OCI-LY3 (cell line): ENCODE measurements around the gene ZNF606.

ENCODE experiments used
- H2AFZ ChIP-seq: fragments of 200-600, 300-600 bp; shearing (Covaris generic); 2 replicates; pipeline ENCODE4 v1.6.0; 2014; ENCODE audit warnings: antibody characterized with exemption, low read depth, low read length
- H3K27ac ChIP-seq: fragments of 200-600, 300-600 bp; sonication (generic); 2 replicates; pipeline ENCODE4 v1.5.1; 2014; ENCODE audit warnings: mild to moderate bottlenecking, low read length, moderate library complexity, mixed read lengths
- H3K27me3 ChIP-seq: fragments of 200-600, 300-600 bp; sonication (generic); 2 replicates; pipeline ENCODE4 v1.6.1; 2014; ENCODE audit warnings: low read depth, low read length, mixed read lengths
- H3K36me3 ChIP-seq: fragments of 200-600, 300-600 bp; sonication (generic); replicated peaks from 2 replicates; pipeline ENCODE3; 2014; ENCODE audit warnings: low read depth, low read length, mixed read lengths
- H3K4me1 ChIP-seq: fragments of 300-600, 200-600 bp; sonication (generic); 2 replicates; pipeline ENCODE4 v1.6.1; 2014; ENCODE audit warnings: low read length, mixed read lengths
- H3K4me2 ChIP-seq: fragments of 200-600, 300-600 bp; sonication (generic); 2 replicates; pipeline ENCODE4 v1.6.1; 2014; ENCODE audit warnings: low read length, mixed read lengths
- H3K4me3 ChIP-seq: fragments of 300-600, 200-600 bp; sonication (generic); 2 replicates; pipeline ENCODE4 v1.5.1; 2014; ENCODE audit warnings: antibody characterized with exemption, mild to moderate bottlenecking, low read length, moderate library complexity
- H3K79me2 ChIP-seq: fragments of 300-600, 200-600 bp; shearing (Covaris generic); 2 replicates; pipeline ENCODE4 v1.6.1; 2014; ENCODE audit warnings: mild to moderate bottlenecking, low read length, mixed read lengths
- H3K9ac ChIP-seq: fragments of 300-600, 200-600 bp; shearing (Covaris generic); 2 replicates; pipeline ENCODE4 v1.6.0; 2014; ENCODE audit warnings: mild to moderate bottlenecking, low read length, moderate library complexity
- H3K9me3 ChIP-seq: fragments of 200-600, 300-600 bp; shearing (Covaris generic); 2 replicates; pipeline ENCODE4 v1.6.1; 2014; ENCODE audit warnings: low read length, mixed read lengths; ENCODE audit not compliant: insufficient read depth
- H4K20me1 ChIP-seq: fragments of 200-600, 300-600 bp; sonication (generic); 2 replicates; pipeline ENCODE4 v1.6.1; 2016; ENCODE audit warnings: low read length, mixed read lengths; ENCODE audit not compliant: insufficient read depth
- CTCF ChIP-seq: fragments of 200-600, 300-600 bp; sonication (generic); IDR thresholded peaks from 2 replicates; pipeline ENCODE4 v1.5.1; 2014; ENCODE audit warnings: antibody characterized with exemption, low read length, low read depth
- EZH2phosphoT487 ChIP-seq: fragments of 200-600 bp; shearing (Covaris generic); IDR thresholded peaks from 2 replicates; pipeline ENCODE4 v1.6.1; 2018; ENCODE audit warnings: antibody characterized with exemption, mixed run types, low read depth

Gene ZNF606

GRCh38 chr19:58003174-58003828, 681 bp upstream of the ZNF606 start:
- Histone ChIP-seq H4K20me1 (no peaks in the 10 kb centered on the region), H3K9me3 (peaks cover 51% of the 10 kb centered on the region), H3K4me2 (peak overlapping the region; percentile 67), H3K4me1 (peaks cover 8% of the 10 kb centered on the region), H3K79me2 (peaks cover 8% of the 10 kb centered on the region), H3K4me3 (peak overlapping the region; percentile 82), H3K27me3 (no peaks in the 10 kb centered on the region), H3K27ac (no peak overlapping the region), H3K36me3 (peaks cover 72% of the 10 kb centered on the region), H3K9ac (peak overlapping the region; percentile 35; the same call in 1 of the 2 replicates), H2AFZ (peak overlapping the region; percentile 95)
- TF ChIP-seq EZH2phosphoT487 (no peak), CTCF (no peak)

DNA sequence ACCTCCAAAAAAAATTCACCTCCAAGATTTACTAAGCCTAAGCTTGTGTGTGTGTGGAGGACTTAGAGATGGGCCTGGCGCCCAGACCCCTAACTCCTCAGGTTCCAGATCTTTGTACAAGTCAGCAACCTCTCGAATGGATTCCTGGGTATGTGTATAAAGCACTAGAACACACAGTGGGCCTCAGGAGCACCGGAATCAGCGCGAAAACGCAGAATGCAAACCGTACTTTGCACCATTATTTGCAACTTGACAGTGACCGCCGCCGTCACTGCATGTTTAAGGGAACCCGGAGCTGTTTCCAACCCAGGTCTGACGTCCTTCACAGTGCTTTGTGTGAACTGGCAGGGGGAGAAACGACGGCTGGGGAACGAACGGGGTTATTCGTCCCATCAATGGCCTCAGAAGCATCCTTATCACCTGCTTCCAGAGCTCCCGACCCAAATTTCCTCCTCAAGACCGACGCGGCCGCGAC, 688 bp downstream of the ZNF606 start:
- no peaks in the 10 kb centered on the region for H4K20me1 ChIP-seq
- H3K27ac ChIP-seq = no peak overlapping the region
- peak overlapping the region; percentile 67 for H3K4me2 ChIP-seq
- peaks cover 50% of the 10 kb centered on the region for H3K9me3 ChIP-seq
- peaks cover 8% of the 10 kb centered on the region for H3K79me2 ChIP-seq
- TF ChIP-seq CTCF = no peak
- TF ChIP-seq EZH2phosphoT487 = no peak
- H3K36me3 ChIP-seq = peaks cover 82% of the 10 kb centered on the region
- peak overlapping the region; percentile 31; the same call in 1 of the 2 replicates for H2AFZ ChIP-seq
- peak overlapping the region; percentile 82 for H3K4me3 ChIP-seq
- no peaks in the 10 kb centered on the region for H3K27me3 ChIP-seq
- peak overlapping the region; percentile 61 for H3K9ac ChIP-seq
- H3K4me1 ChIP-seq = peaks cover 8% of the 10 kb centered on the region

GRCh38 chr19:58000677-58001076, 1.9 kb downstream of the ZNF606 start:
- H3K79me2 ChIP-seq = peaks cover 8% of the 10 kb centered on the region
- H3K9me3 ChIP-seq = peaks cover 41% of the 10 kb centered on the region
- no peak overlapping the region for H3K27ac ChIP-seq
- H3K4me2 ChIP-seq = no peak overlapping the region
- H3K4me1 ChIP-seq = peaks cover 8% of the 10 kb centered on the region
- H3K27me3 ChIP-seq = no peaks in the 10 kb centered on the region
- H3K9ac ChIP-seq = no peak overlapping the region
- peaks cover 80% of the 10 kb centered on the region for H3K36me3 ChIP-seq
- H4K20me1 ChIP-seq = no peaks in the 10 kb centered on the region
- no peak for TF ChIP-seq CTCF
- TF ChIP-seq EZH2phosphoT487 = no peak
- H3K4me3 ChIP-seq = no peak overlapping the region
- H2AFZ ChIP-seq = no peak overlapping the region

DNA sequence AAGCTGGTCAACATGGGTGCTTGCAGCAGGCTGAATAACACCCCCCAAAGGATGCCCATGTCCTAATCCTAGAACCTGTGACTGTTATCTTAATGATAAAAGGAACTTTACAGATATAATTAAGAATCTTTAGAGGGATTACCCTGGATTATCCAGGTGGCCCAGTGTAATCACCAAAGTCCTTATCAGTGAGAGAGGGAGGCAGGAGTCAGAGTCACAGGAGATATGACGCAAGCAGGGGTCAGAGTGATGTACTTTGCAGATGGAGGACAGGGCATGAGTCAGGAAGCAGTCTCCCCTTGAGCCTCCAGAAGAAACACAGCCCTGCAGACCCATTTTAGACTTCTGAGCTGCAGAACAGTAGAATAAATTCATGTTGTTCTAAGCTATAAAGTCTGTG, 9.8 kb downstream of the ZNF606 start:
- Histone ChIP-seq H3K4me1 (no peaks in the 10 kb centered on the region), H3K27me3 (no peaks in the 10 kb centered on the region), H3K4me2 (no peak overlapping the region), H3K9me3 (peaks cover 27% of the 10 kb centered on the region), H3K27ac (no peak overlapping the region), H3K4me3 (no peak overlapping the region), H3K36me3 (peaks cover 50% of the 10 kb centered on the region), H3K9ac (no peak overlapping the region), H4K20me1 (no peaks in the 10 kb centered on the region), H2AFZ (no peak overlapping the region), H3K79me2 (no peaks in the 10 kb centered on the region)
- TF ChIP-seq CTCF (no peak), EZH2phosphoT487 (no peak)
